ENCODE results near the gene CAMK2A. TPM values are rescaled to one million over a fixed set of nuclear protein-coding genes. Genes with fewer than 3 reads are reported as not detected.

The CAMK2A gene
- total RNA-seq, 1 donor from 2014 or later: not detected

GRCh38 chr5:150283904-150284303 lies 5.7 kb downstream of the CAMK2A start:
- no peak for DNase-seq (ENCODE audit: low read depth)
- TF ChIP-seq, protein P1, sequence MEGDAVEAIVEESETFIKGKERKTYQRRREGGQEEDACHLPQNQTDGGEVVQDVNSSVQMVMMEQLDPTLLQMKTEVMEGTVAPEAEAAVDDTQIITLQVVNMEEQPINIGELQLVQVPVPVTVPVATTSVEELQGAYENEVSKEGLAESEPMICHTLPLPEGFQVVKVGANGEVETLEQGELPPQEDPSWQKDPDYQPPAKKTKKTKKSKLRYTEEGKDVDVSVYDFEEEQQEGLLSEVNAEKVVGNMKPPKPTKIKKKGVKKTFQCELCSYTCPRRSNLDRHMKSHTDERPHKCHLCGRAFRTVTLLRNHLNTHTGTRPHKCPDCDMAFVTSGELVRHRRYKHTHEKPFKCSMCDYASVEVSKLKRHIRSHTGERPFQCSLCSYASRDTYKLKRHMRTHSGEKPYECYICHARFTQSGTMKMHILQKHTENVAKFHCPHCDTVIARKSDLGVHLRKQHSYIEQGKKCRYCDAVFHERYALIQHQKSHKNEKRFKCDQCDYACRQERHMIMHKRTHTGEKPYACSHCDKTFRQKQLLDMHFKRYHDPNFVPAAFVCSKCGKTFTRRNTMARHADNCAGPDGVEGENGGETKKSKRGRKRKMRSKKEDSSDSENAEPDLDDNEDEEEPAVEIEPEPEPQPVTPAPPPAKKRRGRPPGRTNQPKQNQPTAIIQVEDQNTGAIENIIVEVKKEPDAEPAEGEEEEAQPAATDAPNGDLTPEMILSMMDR (conservative IDR thresholded peaks at IDR 0.05; ENCODE audit: low read depth, low read length): no peak
- H3K4me3 ChIP-seq (ENCODE audit: low read depth, low read length): no peak overlapping the region

GRCh38 chr5:150281987-150282386 lies 7.6 kb downstream of the CAMK2A start:
- no peak overlapping the region for H3K4me3 ChIP-seq (ENCODE audit: low read depth, low read length)
- TF ChIP-seq, protein P1 (conservative IDR thresholded peaks at IDR 0.05; ENCODE audit: low read depth, low read length): no peak
- no peak for DNase-seq (ENCODE audit: low read depth)

DNA sequence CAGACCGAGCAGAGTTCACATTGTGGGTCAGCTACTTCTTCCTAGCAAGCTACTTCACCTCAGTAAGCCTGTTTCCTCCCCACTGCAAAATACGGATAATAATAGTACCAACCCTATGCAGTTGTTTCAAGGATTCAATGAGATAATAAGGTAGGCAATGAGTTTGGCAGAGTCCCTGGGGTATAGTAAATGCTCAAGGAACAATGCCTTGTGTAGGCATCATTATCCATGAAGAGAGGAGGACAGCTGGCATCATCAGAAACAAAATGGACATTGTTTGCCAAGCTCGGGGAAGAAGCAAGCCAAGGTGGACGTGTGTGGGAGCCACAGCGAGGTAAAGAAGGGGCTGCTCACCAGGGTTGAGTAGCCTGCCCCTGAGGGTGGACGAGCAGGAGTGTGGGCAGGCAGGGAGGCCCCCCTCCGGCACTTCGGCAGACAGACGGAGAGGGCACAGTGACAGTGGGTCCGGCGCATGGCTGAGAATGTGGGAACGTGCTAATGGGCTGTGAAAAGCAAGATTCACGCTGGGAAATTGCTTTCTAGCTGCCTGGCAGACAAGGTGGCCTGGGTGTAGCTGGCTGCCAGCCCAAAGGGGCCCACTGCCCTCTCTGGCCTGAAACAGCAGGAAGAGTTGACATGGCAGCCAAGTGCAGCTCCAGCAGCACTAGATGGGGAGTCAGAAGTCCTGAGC lies 10.1 kb downstream of the CAMK2A start:
- no peak for DNase-seq (ENCODE audit: low read depth)
- TF ChIP-seq, protein P1 (conservative IDR thresholded peaks at IDR 0.05; ENCODE audit: low read depth, low read length): no peak
- H3K4me3 ChIP-seq (ENCODE audit: low read depth, low read length): no peak overlapping the region

DNA sequence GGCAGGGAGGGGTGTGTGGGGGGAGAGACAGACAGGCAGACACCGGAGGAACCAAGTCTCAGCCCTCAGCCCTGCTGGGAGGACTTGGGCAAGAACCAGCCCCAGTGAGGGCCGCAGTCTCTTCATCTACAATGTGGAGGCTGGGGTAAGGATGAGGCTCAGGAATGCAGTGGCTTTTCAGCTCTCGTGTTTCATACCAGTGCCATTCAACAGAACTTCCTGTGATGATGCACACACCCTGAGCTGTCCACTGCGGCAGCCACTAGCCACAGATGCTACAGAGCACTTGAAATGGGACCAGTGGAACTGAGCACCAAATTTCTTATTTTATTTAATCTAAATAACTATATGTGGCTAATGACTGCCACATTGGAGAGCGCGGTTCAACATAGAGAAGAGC lies 10.7 kb downstream of the CAMK2A start:
- DNase-seq (ENCODE audit: low read depth): no peak

DNA sequence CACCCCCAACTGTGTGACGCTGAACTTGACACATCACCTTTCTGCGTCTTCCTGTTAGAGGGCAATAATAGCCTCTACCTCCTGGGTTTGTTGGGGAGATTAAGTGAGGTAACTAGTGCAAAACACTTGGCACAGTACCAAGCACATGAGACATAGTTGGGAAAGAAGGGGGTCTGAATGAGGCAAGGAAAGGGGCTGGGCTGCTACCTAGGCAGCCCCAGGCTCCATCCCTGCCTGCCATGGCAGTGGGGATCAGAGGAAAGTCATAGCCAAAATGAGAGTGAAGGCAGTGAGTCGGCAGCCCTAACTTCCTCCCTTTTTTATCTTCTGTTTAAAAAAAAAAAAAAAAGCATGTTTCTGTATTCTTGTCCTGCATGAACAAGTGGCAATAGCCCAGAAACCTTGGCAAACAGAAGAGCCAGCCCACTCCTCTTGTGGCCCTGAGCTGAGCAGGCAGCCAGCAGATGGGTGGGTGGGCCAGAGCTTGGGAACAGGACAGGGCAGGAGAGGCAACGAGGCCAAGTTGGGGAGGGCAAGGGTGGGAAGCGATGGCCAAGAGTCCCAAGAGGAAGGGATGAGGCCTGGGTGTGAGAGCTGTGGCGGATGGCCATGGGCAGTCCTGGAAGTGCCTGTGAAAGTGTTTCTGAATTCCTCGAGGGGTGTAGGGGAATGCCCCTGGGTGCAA lies 11.4 kb downstream of the CAMK2A start:
- TF ChIP-seq, protein P1 (conservative IDR thresholded peaks at IDR 0.05; ENCODE audit: low read depth, low read length): no peak
- no peak for DNase-seq (ENCODE audit: low read depth)
- no peak overlapping the region for H3K4me3 ChIP-seq (ENCODE audit: low read depth, low read length)

More for the DNA sequence above, 10.7 kb downstream of the CAMK2A start:
- H3K4me3 ChIP-seq (ENCODE audit: low read depth, low read length): no peak overlapping the region
- TF ChIP-seq, protein P1 (conservative IDR thresholded peaks at IDR 0.05; ENCODE audit: low read depth, low read length): no peak

DNA sequence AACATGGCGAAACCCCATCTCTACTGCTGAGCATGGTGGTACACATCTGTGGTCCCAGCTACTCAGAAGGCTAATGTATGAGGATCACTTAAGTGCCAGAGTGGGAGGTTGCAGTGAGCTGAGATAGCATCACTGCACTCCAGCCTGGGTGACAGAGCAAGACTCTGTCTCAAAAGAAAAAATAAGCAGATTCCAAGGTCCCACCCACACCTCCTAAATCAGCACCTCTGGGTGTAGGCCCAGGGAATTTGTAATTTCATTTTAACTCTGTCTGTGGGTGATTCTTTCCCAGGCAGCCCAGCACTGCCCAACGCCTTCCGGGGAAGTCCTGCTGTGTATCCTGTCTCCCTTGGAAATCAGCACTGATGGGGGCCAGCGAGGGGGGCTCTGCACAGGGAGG lies 12.5 kb downstream of the CAMK2A start:
- H3K4me3 ChIP-seq (ENCODE audit: low read depth, low read length): no peak overlapping the region
- TF ChIP-seq, protein P1 (conservative IDR thresholded peaks at IDR 0.05; ENCODE audit: low read depth, low read length): no peak
- DNase-seq (ENCODE audit: low read depth): no peak

Data from epithelial cell of proximal tubule (primary cell).